Suppressor macrophage treated with lipopolysaccharide for 1 hour (primary cell): ENCODE measurements around the gene GRK7.
"Not testable (repeated sequence)": the region's sequence is repeated elsewhere in the genome, so short reads cannot be mapped to it uniquely, and the experiment has no call there.

Experiments used
- DNase-seq, 3 donors: peaks; one replicate each; pipeline ENCODE4 v3.0.0-alpha.2; 2020 to 2022

GRK7 gene

DNA sequence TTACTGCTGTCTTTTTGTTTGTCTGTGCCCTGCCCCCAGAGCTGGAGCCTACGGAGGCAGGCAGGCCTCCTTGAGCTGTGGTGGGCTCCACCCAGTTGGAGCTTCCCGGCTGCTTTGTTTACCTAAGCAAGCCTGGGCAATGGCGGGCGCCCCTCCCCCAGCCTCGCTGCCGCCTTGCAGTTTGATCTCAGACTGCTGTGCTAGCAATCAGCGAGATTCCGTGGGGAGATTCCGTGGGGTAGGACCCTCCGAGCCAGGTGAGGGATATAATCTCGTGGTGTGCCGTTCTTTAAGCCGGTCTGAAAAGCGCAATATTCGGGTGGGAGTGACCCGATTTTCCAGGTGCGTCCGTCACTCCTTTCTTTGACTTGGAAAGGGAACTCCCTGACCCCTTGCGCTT, 656 bp upstream of the GRK7 start:
- not testable (repeated sequence) for DNase-seq

DNA sequence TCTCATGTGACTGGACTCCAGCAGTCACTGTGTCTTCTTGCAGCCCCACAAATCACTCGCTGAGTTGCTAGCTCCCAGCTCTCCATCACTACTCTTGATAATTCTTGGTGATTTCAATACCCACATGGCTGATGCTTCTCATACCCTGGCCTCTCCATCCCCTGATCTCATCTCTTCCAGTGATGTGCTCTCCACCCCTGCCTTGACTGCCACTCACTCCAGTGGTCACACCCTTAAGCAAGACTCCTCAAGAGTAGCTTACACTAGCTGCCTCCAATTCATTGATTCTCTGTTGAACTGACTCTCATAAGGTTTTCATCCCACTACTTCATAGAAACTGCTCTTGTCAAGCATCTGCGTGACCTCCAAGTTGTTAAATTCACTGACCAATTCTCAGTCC, 837 bp downstream of the GRK7 start:
- DNase-seq = no peak

DNA sequence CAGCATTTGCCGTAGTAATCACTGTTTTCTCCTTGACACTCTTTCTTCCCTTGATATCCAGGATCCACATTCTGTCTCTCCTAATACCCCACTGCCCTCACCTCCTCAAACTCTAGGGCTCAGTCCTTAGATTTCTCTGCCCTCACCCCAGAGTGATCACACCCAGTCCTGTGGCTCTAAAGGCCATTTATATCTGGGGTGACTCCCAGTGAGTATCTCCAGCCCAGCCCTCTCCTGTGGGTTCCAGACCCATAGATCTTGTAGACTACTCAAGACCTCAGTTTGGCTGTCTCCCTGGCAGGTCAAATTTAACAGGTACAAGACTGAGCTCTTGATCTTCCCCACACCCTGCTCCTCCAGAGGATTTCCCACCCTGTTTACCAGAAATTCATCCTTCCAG, 1.3 kb downstream of the GRK7 start:
- no peak for DNase-seq

GRCh38 chr3:141764986-141765385, 1.8 kb downstream of the GRK7 start:
- peak; percentile 18 to 29 (median 23) for DNase-seq

GRCh38 chr3:141767066-141767465, 3.9 kb downstream of the GRK7 start:
- no peak for DNase-seq

GRCh38 chr3:141769221-141769894, 6.2 kb downstream of the GRK7 start:
- no peak for DNase-seq

DNA sequence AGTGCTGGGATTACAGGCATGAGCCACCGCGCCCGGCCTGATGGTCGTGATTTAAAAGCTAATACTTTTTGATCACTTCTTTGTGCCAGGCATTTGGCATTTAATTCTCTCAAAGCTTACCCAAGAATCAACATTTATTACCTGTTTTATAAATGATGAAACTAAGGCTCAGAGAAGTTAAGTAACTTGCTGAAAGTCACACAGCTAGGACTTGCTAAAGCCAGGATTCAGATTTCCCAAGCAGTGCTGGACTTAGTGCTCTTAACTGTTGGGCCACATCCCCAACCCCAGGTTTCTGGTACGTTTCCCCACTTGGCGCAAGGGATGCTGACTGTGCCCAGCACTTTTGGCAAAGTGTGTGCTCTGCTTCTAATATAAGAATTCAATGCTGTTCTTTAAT, 10.5 kb downstream of the GRK7 start:
- DNase-seq = no peak

GRCh38 chr3:141776376-141776775, 13.2 kb downstream of the GRK7 start:
- DNase-seq = no peak

DNA sequence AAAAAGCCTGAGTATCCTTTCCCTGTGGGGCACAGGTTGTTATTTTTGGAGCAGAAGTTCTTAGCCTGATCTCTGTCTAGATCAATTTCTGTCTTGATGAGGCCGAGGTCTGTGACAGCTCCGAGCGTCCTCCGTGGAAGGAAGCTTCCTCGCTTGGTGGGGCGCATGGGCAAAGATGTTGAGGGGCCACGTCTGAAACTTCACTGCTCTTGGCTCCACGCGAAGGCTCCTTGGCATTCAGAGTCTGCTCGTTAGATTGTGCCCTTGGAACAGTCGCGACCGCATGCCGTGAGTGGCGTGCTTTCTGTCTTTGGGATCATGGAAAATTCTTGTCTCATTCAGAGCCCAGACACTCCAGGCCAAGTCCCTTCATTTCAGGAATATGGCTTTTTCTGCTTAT, 13.7 kb downstream of the GRK7 start:
- no peak for DNase-seq

GRCh38 chr3:141777957-141778813, 15.0 kb downstream of the GRK7 start:
- no peak for DNase-seq

DNA sequence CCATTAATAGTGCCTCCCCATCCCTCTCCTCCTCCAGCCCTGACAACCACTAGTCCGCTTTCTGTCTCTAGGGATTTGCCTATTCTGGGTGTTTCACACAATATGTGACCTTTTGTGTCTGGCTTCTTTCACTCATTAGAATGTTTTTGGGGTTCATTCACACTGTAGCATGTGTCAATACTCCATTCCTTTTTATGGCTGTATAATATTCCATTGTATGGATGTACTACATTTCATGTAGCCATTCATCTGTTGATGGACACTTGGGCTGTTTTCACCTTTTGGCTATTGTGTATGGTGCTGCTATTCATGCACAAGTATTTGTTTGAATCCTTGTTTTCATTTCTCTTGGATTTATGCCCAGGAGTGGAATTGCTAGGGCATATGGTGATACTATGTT, 16.5 kb downstream of the GRK7 start:
- DNase-seq = no peak

GRCh38 chr3:141782386-141782932, 19.3 kb downstream of the GRK7 start:
- DNase-seq = peak in 2 of 3 donors; percentile 11 to 23

DNA sequence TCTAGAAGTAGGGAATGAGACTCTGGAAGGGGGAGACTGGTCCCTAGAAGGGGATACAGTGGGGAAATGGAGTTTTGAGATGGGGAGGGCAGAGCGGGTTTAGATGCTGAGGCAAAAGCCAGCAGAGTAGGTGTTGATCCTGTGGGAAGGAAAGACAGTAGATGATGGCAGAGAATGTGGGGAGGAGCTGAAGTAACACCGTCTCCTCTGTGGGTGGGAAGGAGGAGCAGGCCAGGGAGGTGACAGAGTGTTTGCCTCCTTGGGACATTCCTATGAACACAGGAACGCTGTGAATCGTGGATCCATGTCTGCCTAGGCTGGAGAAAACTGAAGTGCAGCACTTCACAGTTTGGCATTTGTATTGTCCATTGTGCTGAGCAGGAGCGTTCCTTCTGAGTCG, 20.4 kb downstream of the GRK7 start:
- no peak for DNase-seq

GRCh38 chr3:141784096-141784495, 20.9 kb downstream of the GRK7 start:
- no peak for DNase-seq

DNA sequence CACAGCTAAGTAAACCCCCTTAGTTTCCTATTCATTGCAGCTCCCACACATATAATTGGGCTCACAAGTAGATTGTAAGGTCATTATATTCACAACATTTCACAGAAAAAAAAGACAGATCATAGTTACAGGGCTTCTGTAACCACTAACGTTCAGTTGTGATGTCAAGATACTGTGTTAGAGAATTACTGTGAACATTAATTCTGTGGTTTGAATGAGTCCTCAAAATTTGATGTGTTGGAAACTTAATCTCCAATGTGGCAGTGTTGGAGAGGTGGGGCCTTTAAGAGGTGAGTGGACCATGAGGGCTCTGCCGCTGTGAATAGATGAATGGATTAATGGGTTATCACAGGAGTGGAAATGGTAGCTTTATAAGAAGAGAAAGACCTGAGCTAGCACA, 21.3 kb downstream of the GRK7 start:
- no peak for DNase-seq

DNA sequence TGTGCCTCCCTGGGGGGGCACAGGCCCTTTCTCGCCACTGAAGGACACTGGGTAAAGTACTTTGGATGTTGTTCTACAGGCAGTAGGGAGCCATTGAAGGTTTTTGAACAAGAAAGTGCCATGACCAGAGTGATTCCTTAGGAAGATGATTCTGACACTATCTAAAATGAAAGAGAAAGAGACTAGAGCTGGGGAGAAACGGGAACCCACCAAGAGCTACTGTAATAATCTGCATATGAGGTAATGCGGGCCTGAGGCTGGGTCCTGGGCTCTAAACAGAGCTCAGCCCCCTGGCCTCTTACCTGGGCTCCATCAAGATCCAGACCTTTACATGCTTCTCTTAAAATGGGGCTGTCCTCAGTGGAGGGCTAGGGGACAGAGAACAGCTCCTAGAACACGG, 24.9 kb downstream of the GRK7 start:
- peak; percentile 15 to 26 (median 24) for DNase-seq

GRCh38 chr3:141788750-141789149, 25.5 kb downstream of the GRK7 start:
- DNase-seq = not testable (repeated sequence)

GRCh38 chr3:141789281-141789680, 26.1 kb downstream of the GRK7 start:
- DNase-seq = peak in 1 of 3 donors; percentile 19

DNA sequence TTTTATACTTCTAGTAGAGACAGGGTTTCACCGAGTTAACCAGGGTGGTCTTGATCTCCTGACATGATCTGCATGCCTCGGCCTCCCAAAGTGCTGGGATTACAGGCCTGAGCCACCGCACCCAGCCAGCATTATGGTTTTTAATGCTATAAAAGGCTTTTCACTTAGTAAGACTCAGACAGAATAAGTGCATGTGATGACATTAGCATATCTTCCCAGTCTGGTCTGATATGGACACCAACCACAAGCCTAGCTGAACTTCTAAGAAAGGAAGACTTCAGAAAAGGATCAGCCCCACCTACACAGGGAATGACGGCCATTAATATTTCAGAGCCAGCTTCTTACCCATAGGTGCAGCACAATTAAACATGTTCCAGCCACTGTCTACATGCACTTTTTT, 27.0 kb downstream of the GRK7 start:
- no peak for DNase-seq

DNA sequence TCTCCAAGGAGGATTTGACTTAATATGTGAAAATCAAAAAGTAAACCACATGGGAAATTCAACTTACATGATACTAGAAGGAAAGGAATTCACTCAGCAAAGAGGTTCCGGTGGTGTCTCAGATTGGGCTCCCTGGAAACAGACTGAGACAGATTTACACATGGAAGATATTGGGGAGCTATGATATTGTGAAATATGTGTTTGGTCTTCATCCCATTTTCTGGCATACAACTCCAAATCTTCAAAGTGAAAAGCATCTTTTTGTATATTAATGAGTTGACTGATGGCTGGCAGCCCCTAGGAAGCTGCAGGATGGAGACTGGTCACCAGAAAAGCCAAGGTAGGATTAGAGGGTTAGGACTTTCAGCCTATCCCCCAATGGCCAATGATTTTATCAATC, 29.3 kb downstream of the GRK7 start:
- no peak for DNase-seq

GRCh38 chr3:141793476-141794260, 30.5 kb downstream of the GRK7 start:
- no peak for DNase-seq

- DNase-seq = peak; percentile 8 to 21 (median 14)
Measured at GRCh38 chr3:141795276-141795675, 32.1 kb downstream of the GRK7 start.

DNA sequence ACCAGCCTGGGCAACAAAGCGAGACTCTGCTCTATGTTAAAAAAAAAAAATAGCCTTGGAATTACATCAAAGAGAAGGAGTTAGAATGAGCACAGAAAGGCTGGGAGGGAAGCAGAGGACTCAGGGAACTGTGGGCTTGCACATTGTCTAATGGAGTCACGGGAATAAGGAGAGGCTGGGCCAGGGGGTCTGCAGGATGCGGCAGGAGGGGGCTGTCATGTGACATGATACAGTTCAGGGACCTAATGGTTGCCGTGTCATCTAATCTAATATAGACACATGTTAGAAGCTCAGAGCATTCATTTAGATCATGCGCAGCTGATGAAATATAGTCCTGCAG, 32.5 kb downstream of the GRK7 start:
- DNase-seq = no peak
